Measurements from ENCODE around the gene IGSF9.

Gene IGSF9

GRCh38 chr1:159983681-159984080 lies 38.3 kb upstream of the IGSF9 start:
- no peak for DNase-seq (ENCODE audit: low read depth in 1 of 2, low spot score in 1 of 2)
- in situ Hi-C loops (cut with HindIII; ENCODE audit: low pct_unique_long_range_greater_than_20kb, low sequenced_read_pairs) = no loop called here
- TF ChIP-seq JUND (IDR thresholded peaks at IDR 0.05; ENCODE audit: low read depth) = no peak

DNA sequence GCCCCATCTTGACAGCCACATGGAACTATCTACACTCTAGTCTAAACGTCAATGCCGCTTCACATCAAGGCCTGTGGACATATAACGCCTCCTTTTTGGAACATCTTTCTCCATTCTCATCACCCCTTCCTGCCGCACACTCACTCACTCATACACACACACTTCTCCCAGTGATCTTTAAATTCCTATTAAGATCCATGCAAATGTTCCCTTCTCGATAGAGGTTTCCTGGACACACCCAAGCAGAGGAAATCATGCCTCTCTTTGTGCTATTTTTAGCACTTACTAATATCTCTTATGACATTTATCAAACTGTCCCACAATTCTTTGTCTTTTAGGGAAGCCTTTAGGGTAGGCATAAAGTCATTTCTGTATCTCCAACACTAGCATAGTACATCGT lies 36.9 kb upstream of the IGSF9 start:
- in situ Hi-C loops (cut with HindIII; ENCODE audit: low pct_unique_long_range_greater_than_20kb, low sequenced_read_pairs) = no loop called here
- no peak for TF ChIP-seq JUND (IDR thresholded peaks at IDR 0.05; ENCODE audit: low read depth)
- no peak for DNase-seq (ENCODE audit: low read depth in 1 of 2, low spot score in 1 of 2)

DNA sequence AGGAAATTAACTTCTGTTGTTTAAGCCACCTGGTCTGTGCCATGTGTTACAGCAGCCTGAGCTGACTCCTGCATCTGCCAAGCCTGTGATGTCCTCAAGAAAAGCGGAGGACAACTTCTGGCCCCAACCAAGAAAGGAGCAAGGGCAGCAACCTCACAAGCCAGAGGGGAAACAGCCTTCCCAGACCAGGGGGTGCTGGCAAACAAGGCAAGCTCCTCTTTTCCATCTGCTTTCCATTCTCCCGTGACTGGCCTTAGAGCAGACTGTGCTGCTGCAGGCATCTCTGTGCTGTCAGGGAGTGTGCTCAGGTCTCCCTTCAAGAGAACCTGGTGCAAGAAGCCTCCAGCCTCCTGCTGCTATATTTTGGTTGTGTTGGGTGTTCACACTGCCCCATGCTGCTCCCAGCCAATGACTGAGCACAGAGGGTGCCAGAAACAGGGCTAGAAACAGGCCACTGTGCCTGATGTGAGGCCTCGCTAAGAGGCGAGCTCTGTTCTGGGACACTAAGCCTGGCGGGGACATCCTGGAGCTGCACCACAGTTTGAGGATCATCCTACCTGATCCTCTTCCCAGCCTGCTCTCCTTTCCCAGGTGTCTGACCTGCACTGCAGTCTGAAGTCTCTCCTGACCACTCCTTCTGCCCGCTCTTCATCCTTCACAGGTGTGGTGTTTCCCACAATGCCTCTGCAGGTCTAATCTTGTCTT lies 36.1 kb upstream of the IGSF9 start:
- no peak for DNase-seq (ENCODE audit: low read depth in 1 of 2, low spot score in 1 of 2)
- in situ Hi-C loops (cut with HindIII; ENCODE audit: low pct_unique_long_range_greater_than_20kb, low sequenced_read_pairs) = no loop called here
- no peak for TF ChIP-seq JUND (IDR thresholded peaks at IDR 0.05; ENCODE audit: low read depth)

DNA sequence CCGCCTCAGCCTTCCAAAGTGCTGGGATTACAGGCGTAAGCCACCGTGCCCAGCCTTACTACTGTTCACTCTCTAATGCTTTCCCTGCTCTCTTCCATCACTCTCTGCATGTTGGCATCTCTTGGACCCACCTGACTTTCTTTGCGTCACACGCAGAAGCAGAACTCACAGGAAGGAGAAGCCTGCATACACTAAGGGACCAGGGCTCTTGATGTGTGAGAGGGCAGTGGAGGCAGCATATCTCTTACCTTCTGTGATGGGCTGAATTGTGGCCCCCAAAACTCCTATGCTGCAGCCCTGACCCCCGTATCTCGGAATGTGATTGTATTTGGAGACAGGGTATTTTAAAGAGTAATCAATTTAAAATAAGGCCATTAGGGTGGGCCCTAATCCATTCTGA lies 35.4 kb upstream of the IGSF9 start:
- DNase-seq (ENCODE audit: low read depth in 1 of 2, low spot score in 1 of 2) = no peak
- no peak for TF ChIP-seq JUND (IDR thresholded peaks at IDR 0.05; ENCODE audit: low read depth)
- in situ Hi-C loops (cut with HindIII; ENCODE audit: low pct_unique_long_range_greater_than_20kb, low sequenced_read_pairs) = no loop called here

- DNase-seq (ENCODE audit: low read depth in 1 of 2, low spot score in 1 of 2) = no peak
- TF ChIP-seq JUND (IDR thresholded peaks at IDR 0.05; ENCODE audit: low read depth) = no peak
- in situ Hi-C loops (cut with HindIII; ENCODE audit: low pct_unique_long_range_greater_than_20kb, low sequenced_read_pairs) = no loop called here
Observed at GRCh38 chr1:159980076-159980475, 34.7 kb upstream of the IGSF9 start.

DNA sequence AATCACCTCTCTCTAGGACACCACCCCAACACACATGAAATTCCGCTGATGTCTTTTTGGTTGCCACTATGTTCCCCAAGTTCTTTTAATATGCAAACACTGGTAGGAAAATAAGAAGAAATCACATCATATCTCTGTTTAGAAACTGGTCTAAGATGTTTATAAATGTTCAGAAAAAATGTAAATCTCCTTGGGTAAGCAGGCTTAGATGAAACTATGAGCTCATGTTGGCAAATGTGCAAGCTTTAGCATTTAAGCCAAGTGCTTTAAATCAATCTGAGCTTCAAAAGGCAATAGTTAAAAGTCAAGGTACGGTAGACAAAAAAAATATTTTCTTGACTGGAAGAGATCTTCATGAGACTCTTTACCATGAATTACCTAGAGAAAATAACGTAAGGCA lies 33.8 kb upstream of the IGSF9 start:
- DNase-seq (ENCODE audit: low read depth in 1 of 2, low spot score in 1 of 2) = no peak
- in situ Hi-C loops (cut with HindIII; ENCODE audit: low pct_unique_long_range_greater_than_20kb, low sequenced_read_pairs) = no loop called here
- TF ChIP-seq JUND (IDR thresholded peaks at IDR 0.05; ENCODE audit: low read depth) = no peak

DNA sequence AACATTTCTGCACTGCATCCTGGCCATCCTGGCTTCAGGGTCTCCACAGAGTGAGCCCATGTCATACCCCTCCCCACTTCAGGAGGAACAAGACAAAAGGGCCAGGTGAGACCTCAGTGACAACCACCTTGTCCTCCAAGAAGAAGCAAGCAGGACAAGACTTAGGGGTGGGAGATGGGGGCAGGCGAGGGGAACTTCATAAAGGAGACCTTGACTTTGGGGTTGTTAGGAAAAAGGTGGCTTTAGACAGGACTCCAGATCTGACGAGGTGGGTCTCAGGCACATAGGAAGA lies 32.6 kb upstream of the IGSF9 start:
- no peak for TF ChIP-seq JUND (IDR thresholded peaks at IDR 0.05; ENCODE audit: low read depth)
- in situ Hi-C loops (cut with HindIII; ENCODE audit: low pct_unique_long_range_greater_than_20kb, low sequenced_read_pairs) = no loop called here
- no peak for DNase-seq (ENCODE audit: low read depth in 1 of 2, low spot score in 1 of 2)

DNA sequence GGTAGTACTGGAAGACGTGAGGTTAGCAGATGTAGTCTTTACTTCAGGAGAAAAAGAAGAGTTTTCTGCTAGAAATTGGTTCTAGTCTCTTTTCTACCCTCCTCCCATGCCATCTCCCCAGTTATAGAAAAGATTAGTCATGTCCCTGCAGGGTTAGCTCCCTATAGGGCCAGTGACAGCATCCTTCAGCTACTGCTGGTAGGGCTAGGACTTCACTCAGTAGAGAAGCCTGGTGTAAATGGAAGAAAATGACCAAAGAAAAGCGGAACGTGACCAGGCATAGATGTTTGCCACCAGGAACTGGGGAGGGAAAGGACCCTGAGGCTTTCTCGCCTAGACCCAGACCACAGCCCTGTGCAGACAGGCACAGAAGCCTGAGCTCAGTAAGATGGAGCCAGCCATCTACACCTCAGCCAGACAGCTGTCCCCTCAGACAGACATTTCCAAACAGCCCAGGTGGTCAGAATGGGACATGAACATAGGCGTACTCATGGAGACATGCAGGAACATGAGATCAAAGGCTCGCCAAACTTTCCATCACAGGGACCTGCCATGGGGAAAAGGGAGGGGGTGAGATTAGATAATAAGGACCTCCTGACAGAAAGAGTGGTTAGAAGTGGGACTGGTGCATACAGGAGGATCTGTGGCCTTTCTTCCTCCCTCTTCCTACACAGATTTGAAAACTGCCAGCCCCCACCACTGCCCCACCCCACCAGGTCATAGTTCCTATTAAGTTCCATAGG lies 32.1 kb upstream of the IGSF9 start:
- TF ChIP-seq JUND (IDR thresholded peaks at IDR 0.05; ENCODE audit: low read depth) = no peak
- DNase-seq (ENCODE audit: low read depth in 1 of 2, low spot score in 1 of 2) = no peak
- in situ Hi-C loops (cut with HindIII; ENCODE audit: low pct_unique_long_range_greater_than_20kb, low sequenced_read_pairs) = no loop called here

- no peak for TF ChIP-seq JUND (IDR thresholded peaks at IDR 0.05; ENCODE audit: low read depth)
- in situ Hi-C loops (cut with HindIII; ENCODE audit: low pct_unique_long_range_greater_than_20kb, low sequenced_read_pairs) = no loop called here
- no peak for DNase-seq (ENCODE audit: low read depth in 1 of 2, low spot score in 1 of 2)
Observed at GRCh38 chr1:159974350-159974965, 29.0 kb upstream of the IGSF9 start.

DNA sequence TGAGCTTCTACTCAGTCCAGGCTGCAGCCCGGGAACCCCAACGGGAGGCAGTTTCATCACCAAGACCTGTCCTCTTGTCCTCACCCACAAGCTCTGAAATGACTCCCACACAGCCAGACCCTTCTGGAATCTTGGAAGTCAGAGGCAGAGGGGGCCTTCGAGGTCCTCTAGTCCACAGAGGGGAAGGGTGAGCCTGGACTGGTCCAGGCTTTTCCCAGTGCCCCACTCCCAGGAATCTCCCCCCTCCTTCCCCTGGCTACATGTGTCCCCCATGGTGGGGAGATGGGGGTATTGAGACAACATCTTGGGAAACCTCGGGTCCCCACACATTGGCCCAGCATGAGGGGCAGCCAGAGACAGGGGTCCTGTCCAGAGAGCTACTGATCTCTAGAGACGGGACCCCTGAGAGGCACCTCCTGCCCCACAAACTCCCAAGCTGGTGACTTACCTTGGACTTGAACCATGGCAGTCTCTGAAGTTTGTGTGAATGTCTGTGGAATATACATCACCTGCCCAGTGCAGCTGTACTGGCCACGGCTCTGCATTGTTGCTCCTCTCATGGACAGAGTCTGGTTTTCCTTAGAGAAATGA lies 28.0 kb upstream of the IGSF9 start:
- no peak for DNase-seq (ENCODE audit: low read depth in 1 of 2, low spot score in 1 of 2)
- in situ Hi-C loops (cut with HindIII; ENCODE audit: low pct_unique_long_range_greater_than_20kb, low sequenced_read_pairs) = no loop called here
- no peak for TF ChIP-seq JUND (IDR thresholded peaks at IDR 0.05; ENCODE audit: low read depth)

GRCh38 chr1:159972443-159973205 lies 27.2 kb upstream of the IGSF9 start:
- DNase-seq (ENCODE audit: low read depth in 1 of 2, low spot score in 1 of 2) = no peak
- in situ Hi-C loops (cut with HindIII; ENCODE audit: low pct_unique_long_range_greater_than_20kb, low sequenced_read_pairs) = no loop called here
- no peak for TF ChIP-seq JUND (IDR thresholded peaks at IDR 0.05; ENCODE audit: low read depth)

GRCh38 chr1:159970932-159971342 lies 25.5 kb upstream of the IGSF9 start:
- in situ Hi-C loops (cut with HindIII; ENCODE audit: low pct_unique_long_range_greater_than_20kb, low sequenced_read_pairs) = no loop called here
- no peak for DNase-seq (ENCODE audit: low read depth in 1 of 2, low spot score in 1 of 2)
- no peak for TF ChIP-seq JUND (IDR thresholded peaks at IDR 0.05; ENCODE audit: low read depth)
